LNCaP clone FGC (cell line): ENCODE results near the gene MAN1A2.

Experiments used
- DNase-seq: peaks from one replicate; pipeline ENCODE4 v3.0.0-alpha.2; 2011; ENCODE audit warnings: low read depth
- H3K4me3 ChIP-seq: 2 replicates; pipeline ENCODE4 v1.5.1; 2011; ENCODE audit warnings: mild to moderate bottlenecking, low read depth, low read length, control low read depth
- CTCF ChIP-seq: IDR thresholded peaks from 2 replicates; pipeline ENCODE4 v1.5.1; 2012; ENCODE audit warnings: mild to moderate bottlenecking; ENCODE audit not compliant: control insufficient read depth, insufficient read depth; ENCODE audit errors: extremely low read depth

MAN1A2 gene

GRCh38 chr1:117364240-117364639 is 3.0 kb upstream of the MAN1A2 start:
- H3K4me3 ChIP-seq = no peak overlapping the region
- TF ChIP-seq CTCF = no peak

GRCh38 chr1:117365350-117366176 is 1.7 kb upstream of the MAN1A2 start:
- no peak for DNase-seq
- no peak for TF ChIP-seq CTCF
- H3K4me3 ChIP-seq = peak overlapping the region; percentile 77

More at GRCh38 chr1:117364240-117364639, 3.0 kb upstream of the MAN1A2 start:
- DNase-seq = no peak

- no peak for DNase-seq
Measured at GRCh38 chr1:117366177-117367045, 838 bp upstream of the MAN1A2 start.

GRCh38 chr1:117368116-117369108 is 1.2 kb downstream of the MAN1A2 start:
- no peak for DNase-seq
- peak overlapping the region; percentile 77 for H3K4me3 ChIP-seq
- no peak for TF ChIP-seq CTCF

More at GRCh38 chr1:117366177-117367045, 838 bp upstream of the MAN1A2 start:
- peak overlapping the region; percentile 77 for H3K4me3 ChIP-seq
- 0 out of 2 replicates have a peak, but pooled peaks have one; percentile 26 for TF ChIP-seq CTCF

GRCh38 chr1:117370071-117370470 is 2.8 kb downstream of the MAN1A2 start:
- no peak for TF ChIP-seq CTCF
- no peak for DNase-seq
- H3K4me3 ChIP-seq = no peak overlapping the region

- no peak for TF ChIP-seq CTCF
- no peak overlapping the region for H3K4me3 ChIP-seq
- DNase-seq = no peak
Measured at GRCh38 chr1:117370509-117370908, 3.3 kb downstream of the MAN1A2 start.
